Measurements from ENCODE around the gene MESD. TPM values are rescaled to one million over a fixed set of nuclear protein-coding genes. Genes with fewer than 3 reads are reported as not detected.

Gene MESD
- total RNA-seq, 3 donors from 2014 or later: 18.5 to 24.5 (median 21.3) TPM

- intact Hi-C loops (cut with DNase I, micrococcal nuclease): no loop called here
- Histone ChIP-seq H3K4me3 (no peak overlapping the region), H3K4me1 (ENCODE audit: low read depth) (no peaks in the 10 kb centered on the region), H3K9me3 (no peaks in the 10 kb centered on the region), H3K36me3 (ENCODE audit: low read depth) (no peaks in the 10 kb centered on the region)
- TF ChIP-seq CTCF (IDR thresholded peaks at IDR 0.05): no peak
- DNase-seq: no peak
- no peak for ATAC-seq
Measured at GRCh38 chr15:80906159-80906766, 83.4 kb downstream of the MESD start.

- Histone ChIP-seq H3K4me1 (ENCODE audit: low read depth) (no peaks in the 10 kb centered on the region), H3K4me3 (no peak overlapping the region), H3K9me3 (no peaks in the 10 kb centered on the region), H3K36me3 (ENCODE audit: low read depth) (no peaks in the 10 kb centered on the region)
- ATAC-seq (no peak), DNase-seq (no peak)
- no peak for TF ChIP-seq CTCF (IDR thresholded peaks at IDR 0.05)
- intact Hi-C loops (cut with DNase I, micrococcal nuclease): no loop called here
Measured at GRCh38 chr15:80904998-80905397, 84.6 kb downstream of the MESD start.

- intact Hi-C loops (cut with DNase I, micrococcal nuclease): no loop called here
- no peaks in the 10 kb centered on the region for H3K9me3 ChIP-seq
- H3K36me3 ChIP-seq (ENCODE audit: low read depth): no peaks in the 10 kb centered on the region
- H3K4me1 ChIP-seq (ENCODE audit: low read depth): no peaks in the 10 kb centered on the region
- DNase-seq (no peak), ATAC-seq (no peak)
- no peak overlapping the region for H3K4me3 ChIP-seq
- no peak for TF ChIP-seq CTCF (IDR thresholded peaks at IDR 0.05)
Measured at GRCh38 chr15:80902298-80902801, 87.3 kb downstream of the MESD start.

GRCh38 chr15:80898040-80898439 is 91.6 kb downstream of the MESD start:
- no peak for DNase-seq
- no peaks in the 10 kb centered on the region for H3K36me3 ChIP-seq (ENCODE audit: low read depth)
- no peak for TF ChIP-seq CTCF (IDR thresholded peaks at IDR 0.05)
- intact Hi-C loops (cut with DNase I, micrococcal nuclease): no loop called here
- H3K4me3 ChIP-seq: no peak overlapping the region
- H3K9me3 ChIP-seq: peaks cover 5% of the 10 kb centered on the region
- no peak for ATAC-seq
- H3K4me1 ChIP-seq (ENCODE audit: low read depth): no peaks in the 10 kb centered on the region

Small RNAs within 50 kb of the gene (microRNA-seq; reads per million reads assigned to microRNA genes)
- not detected for gene MIR4514

Other genes with a start within 250 kb of the MESD start
- 1 to 10 TPM in 2 of 3 donors, under 1 TPM in 1; 0.63 to 2.2 (median 1.4) TPM for gene CEMIP, start 210.4 kb downstream of the MESD start, total RNA-seq
- gene TLNRD1, start 11.1 kb upstream of the MESD start, total RNA-seq: 10 to 100 TPM; 18.5 to 20.7 (median 18.6) TPM
- under 1 TPM in 1 of 3 donors, not detected in 2; 0.54 TPM for gene CFAP161, start 144.5 kb upstream of the MESD start, total RNA-seq
- gene IL16, start 207.1 kb upstream of the MESD start, total RNA-seq: 1 to 10 TPM; 6.2 to 9.5 (median 8.4) TPM

All from mucosa of descending colon (tissue), 3 donors.